HG03558 (cell line): ENCODE measurements around the gene CYP2J2.
A peak's percentile ranks its signal among the peaks of the same experiment; 100 is the strongest.
"Not testable (repeated sequence)": the region's sequence is repeated elsewhere in the genome, so short reads cannot be mapped to it uniquely, and the experiment has no call there.

Source experiments
- ATAC-seq: cut with Tn5 transposase; IDR thresholded peaks from one replicate; pipeline ENCODE4 v1.9.1; 2021; ENCODE audit warnings: moderate number of reproducible peaks; ENCODE audit not compliant: unreplicated experiment; ENCODE audit errors: extremely low read depth

The CYP2J2 gene

DNA sequence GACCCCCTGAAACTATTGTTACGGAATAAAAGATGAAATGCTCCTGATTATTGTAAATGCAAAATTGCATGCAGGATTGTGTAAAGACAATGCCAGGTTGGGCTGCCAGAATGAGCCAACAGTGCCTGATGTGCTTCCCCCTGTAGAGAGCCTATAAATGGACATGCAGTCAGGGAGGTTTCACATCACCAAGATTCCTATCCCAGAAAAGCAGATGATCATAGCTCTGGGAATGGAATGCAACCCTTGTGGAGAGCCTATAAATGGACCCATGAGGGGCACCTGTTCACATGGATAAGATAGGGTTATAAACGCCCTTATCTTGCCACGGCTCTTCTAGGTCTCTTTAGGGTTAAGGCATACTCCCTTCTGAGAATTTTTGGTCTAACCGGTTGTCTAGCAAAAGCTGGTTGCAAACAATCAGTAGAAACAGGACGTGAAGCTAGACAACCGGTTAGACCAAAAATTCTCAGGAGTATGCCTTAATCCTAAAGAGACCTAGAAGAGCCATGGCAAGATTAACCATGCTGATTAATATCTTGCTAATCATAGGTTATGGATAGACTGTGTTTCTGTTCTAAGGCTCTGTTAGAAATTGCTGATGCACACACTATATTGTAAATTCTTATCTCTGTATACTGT, 5.2 kb downstream of the CYP2J2 start:
- ATAC-seq, result not testable (repeated sequence)

DNA sequence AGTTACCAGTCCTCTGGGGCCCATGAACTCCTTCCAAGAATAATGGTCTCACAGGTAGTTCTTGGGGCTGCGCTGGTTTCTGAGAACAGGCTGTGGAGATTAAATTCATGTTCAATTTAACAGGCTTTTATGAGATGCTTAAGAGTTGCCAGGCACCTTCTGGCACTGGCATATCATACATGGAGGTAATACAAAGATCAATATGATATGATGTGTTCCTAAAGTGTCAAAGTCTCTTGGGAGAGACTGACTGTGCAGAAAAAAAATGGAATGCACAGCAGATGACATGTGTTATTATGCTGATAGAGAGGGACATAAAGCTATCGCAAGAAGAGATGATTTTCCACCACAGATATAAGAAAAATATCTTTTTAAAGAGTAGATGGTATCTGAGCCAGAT, 6.8 kb downstream of the CYP2J2 start:
- ATAC-seq, result no peak

- no peak for ATAC-seq
These were observed 8.8 kb downstream of the CYP2J2 start for GRCh38 chr1:59917785-59918180.

DNA sequence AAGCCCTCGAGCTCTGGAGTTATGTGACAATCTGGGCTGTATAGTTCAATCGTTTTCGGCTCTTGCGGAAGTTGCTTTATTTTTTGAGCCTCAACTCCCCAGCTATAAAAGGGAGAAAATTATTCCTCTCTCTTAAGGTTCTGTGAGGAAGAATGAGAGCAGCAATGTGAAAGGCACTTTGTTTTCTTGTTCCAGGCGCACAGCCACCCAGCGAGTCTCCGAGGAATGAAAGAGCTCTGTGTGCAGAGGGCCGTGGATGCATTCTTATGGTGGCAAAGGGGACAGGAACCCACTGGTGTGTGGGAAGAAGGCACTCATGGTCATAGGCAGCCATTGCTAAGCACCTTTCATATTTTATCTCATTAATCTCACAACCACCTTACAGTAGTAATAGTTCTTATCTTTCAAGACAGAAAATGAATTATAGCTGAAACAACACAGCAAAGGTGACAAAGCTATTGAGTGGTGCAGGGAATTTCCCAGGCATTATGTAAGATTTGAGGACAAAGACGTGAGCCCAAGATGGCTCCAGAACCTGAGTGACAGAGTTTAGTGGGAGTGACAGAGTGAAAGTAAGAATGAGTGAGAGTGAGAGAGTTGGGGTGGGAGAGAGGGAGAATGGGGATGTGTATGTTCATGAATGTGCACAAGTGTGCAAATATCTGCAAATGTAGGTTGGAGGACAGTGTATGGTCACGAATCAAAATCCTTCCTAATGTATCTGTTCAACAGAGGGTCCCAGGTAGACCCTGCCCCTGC, 9.4 kb downstream of the CYP2J2 start:
- no peak for ATAC-seq

GRCh38 chr1:59915516-59915915, 11.1 kb downstream of the CYP2J2 start:
- ATAC-seq, result no peak

GRCh38 chr1:59914791-59915286, 11.7 kb downstream of the CYP2J2 start:
- not testable (repeated sequence) for ATAC-seq

DNA sequence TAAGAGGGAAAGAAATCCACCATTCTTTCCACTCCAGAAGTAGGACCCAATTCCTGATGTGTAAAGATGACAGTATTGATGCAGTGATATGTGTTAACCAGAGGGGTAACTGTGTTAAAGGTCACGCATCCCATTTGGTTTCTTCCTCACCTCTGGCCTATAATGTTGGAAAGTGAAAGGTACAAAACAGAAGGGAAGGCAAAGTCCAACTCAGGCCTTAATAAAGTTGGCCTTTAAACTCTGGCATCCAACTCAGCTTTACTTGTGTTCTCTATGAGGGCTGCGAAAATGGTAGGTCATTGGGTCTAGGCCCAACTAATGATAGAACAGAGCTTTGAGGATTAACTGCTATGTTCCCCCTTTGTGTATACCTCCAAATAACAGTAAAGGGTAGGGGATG, 17.9 kb downstream of the CYP2J2 start:
- no peak for ATAC-seq

DNA sequence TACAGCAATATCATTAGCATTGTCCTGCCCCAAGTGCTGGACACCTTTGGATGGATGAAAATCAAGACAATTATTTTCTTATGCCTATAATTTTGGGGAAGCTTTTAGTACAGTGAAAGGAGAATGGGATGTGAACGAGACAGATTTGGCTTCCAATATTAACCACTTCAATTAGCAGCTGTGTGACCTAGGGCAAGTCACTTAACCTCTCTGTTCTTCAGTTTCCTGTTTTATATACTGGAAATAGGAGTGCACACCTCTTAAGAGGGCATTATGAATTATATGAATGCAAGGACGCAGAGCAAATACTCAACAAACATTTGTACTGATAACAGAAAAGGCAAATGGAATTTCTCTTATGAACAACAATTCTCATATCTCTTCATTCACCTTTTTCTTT, 18.5 kb downstream of the CYP2J2 start:
- ATAC-seq, result no peak

- ATAC-seq, result no peak
These were observed 19.6 kb downstream of the CYP2J2 start for GRCh38 chr1:59906931-59907330.

DNA sequence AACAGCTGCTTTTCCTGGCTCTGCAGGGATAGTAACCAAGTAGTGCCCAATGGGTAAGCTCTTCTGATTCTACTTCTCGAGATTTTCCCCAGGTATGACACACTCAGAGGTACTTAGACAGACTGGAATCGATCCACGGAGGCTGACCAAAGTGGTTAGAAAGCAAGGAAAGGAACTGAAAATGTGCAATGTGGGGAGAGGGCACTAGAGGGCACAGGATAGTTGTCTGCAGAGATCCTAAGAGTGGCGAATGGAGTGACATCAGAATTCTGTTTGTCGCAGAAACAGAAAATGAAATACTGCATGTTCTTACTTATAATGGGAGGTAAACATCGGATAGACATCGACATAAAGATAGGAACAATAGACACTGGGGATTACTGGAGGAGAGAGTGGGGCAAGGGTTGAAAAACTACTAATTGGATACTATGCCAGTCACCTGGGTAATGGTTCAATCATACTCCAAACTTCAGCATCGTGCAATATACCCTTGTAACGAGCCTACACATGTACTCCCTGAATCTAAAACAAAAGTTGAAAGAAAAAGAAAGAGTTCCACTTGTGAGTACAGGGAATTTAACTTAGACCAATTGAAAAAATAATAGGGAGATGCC, 23.3 kb downstream of the CYP2J2 start:
- ATAC-seq, result peak; percentile 56

GRCh38 chr1:59901770-59902388, 24.7 kb downstream of the CYP2J2 start:
- no peak for ATAC-seq

DNA sequence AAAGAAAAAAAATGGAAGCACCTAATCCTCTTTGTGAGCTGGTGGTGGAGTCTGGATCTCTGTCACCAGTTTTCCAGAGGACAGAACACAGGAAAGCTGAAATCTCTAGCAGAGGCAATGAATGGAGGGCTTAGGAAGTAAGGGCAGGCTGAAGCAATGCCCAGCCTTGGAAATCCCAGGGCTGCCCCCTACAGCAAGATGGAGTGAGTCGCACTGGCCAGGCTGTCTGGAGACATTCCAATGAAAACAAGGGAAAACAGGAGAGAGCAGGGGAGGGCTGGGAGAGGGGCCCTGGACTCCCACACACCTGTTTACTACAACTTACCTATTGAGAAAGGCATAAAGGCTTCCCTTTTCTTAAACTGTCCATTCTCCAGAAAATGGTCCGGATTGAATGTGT, 25.9 kb downstream of the CYP2J2 start:
- no peak for ATAC-seq

- ATAC-seq, result no peak
These were observed 27.6 kb downstream of the CYP2J2 start for GRCh38 chr1:59898927-59899326.

DNA sequence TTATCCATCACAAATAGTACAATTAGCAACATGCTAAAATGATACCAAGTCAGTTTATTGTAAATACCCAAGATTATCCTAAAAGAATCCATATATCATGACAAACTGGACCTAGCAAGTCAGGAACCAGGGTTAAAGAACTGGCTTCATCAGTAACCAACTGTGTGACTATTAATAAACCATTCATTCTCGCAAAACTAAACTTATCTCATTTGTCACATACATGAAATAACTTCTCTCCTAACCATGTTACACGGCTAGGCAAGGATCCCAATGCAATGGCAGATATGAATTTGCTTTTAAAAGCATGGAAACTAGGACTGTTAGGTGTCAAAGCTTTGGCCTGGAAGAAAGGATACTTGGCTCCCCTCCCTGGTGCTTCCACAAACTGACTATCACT, 29.4 kb downstream of the CYP2J2 start:
- no peak for ATAC-seq

DNA sequence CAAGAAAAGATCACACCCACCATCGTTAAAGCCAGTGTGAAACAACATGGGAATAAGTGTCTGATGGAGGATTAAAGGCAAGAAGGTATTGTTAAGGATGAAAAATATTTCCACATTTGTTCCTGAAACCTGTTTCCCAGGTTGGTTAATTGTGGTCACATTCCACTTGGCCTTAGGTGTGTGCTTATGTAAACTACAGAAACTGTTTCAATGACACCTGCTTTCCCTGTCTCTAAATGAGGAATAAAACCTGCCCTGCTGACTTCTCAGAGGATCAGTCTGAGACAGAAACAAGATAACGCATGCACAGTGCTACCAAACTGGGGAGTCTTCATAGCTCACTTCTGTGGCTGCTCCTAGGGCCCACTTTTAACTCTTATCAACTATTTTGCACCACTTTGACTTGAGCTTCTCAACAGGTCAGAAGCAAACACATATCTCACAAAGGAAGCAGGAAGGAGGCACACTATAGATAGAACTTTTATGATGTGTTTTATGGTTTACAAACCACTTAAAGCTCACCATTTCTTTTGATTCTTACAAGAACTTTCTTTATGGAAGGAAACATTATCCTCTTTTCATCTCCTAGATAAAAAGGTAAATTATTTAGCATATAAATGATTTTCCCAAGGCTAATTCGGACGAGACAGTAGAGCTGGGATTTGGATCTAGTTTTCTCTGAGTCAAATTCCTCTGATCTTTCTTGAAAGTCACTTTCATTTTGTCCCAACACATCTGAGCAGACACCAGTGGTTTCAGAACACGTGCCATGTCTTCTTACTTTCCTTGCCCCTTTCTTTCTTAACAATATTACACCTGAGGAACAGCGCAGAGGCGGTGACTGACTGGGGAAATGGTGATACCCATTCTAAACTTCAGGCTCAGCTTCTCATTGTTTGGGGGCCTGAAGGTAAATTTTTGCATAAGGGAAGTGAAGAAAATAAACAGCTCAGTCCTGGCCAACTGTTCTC, 33.4 kb downstream of the CYP2J2 start:
- ATAC-seq, result no peak

- no peak for ATAC-seq
These were observed 41.3 kb downstream of the CYP2J2 start for GRCh38 chr1:59885160-59885832.

- ATAC-seq, result no peak
These were observed 45.8 kb downstream of the CYP2J2 start for GRCh38 chr1:59880735-59881134.

- ATAC-seq, result no peak
These were observed 46.5 kb downstream of the CYP2J2 start for GRCh38 chr1:59879996-59880505.

DNA sequence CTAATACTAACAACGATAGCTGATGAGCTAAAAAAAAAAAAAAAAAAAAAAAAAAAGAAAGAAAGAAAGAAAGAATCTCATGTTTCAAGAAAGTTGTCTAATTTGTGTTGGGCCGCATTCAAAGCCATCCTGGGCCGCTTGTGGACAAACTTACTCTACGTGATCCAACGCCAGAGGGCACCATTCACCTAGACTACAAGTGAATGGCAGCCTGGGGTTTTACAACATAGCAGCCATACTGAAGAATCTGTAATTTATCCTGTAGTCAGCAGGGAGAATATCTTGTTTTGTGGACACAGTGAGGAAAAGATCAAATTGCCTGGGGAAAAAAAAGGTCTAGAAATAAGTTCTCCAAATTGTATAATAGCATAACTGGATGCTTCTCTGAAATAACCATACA, 47.0 kb downstream of the CYP2J2 start:
- ATAC-seq, result no peak
